Activated T-helper 17 cell treated with anti-CD3 and anti-CD28 coated beads, Interleukin-2, amount 50 U/mL, for 72 hours (primary cell): ENCODE measurements around the gene CCDC198. TPM values are rescaled to one million over a fixed set of nuclear protein-coding genes. Genes with fewer than 3 reads are reported as not detected.

ENCODE experiments used
- total RNA-seq, 2 donors: library from RNA; stranded (reverse); gene quantifications; one replicate each; pipeline ENCODE4 v1.2.3, GENCODE V29; 2022

Gene CCDC198
- total RNA-seq, 2 donors from 2014 or later: not detected

Other genes starting within 250 kb of the CCDC198 start
- 10 to 100 TPM; 59.0 to 67.6 TPM for gene EXOC5, start 225.0 kb downstream of the CCDC198 start, total RNA-seq
- gene AP5M1, start 224.9 kb downstream of the CCDC198 start, total RNA-seq: 10 to 100 TPM; 25.5 to 34.9 TPM
- 10 to 100 TPM; 12.5 to 20.7 TPM for gene NAA30, start 103.3 kb downstream of the CCDC198 start, total RNA-seq